HepG2 (cell line): ENCODE data around the gene TNFAIP3. TPM values are rescaled to one million over a fixed set of nuclear protein-coding genes. Genes with fewer than 3 reads are reported as not detected.
A peak's percentile ranks its signal among the peaks of the same experiment; 100 is the strongest.

Source experiments
- ATAC-seq: fragments of 200-7000 bp; cut with Tn5 transposase; 3 replicates; pipeline ENCODE4 v1.9.1; 2020; ENCODE audit warnings: mild to moderate bottlenecking, moderate library complexity
- BruUV-seq: library from RNA; stranded (reverse); fragments of 400-500 nt; replicated peaks from 2 replicates; lab custom pipeline; 2021; lab: Mats Ljungman, UMichigan
- CTCF ChIA-PET: fragments of 300-600 bp; formaldehyde crosslinking; extraction: SDS; loops from one replicate; lab custom pipeline; 2021; ENCODE audit warnings: low total read pairs, inconsistent platforms, low intra/inter-chr PET ratio; lab: Yijun Ruan, JAX
- POLR2A ChIA-PET: fragments of 350-600 bp; sonication (Branson Sonifier 250); formaldehyde crosslinking; loops from one replicate; lab custom pipeline; 2020; ENCODE audit warnings: antibody characterized with exemption, inconsistent platforms; lab: Yijun Ruan, JAX
- DNase-seq: peaks from one replicate; pipeline ENCODE4 v3.0.0-alpha.2; 2015; ENCODE audit warnings: low spot score
- FAIRE-seq: peaks from 3 replicates; lab custom pipeline; 2011; peaks lifted over from hg19 to GRCh38; lab: Jason Lieb, UNC
- H2AFZ ChIP-seq: one replicate; pipeline ENCODE4 v1.6.1; 2011; ENCODE audit warnings: low read length, inconsistent platforms
- H3K27ac ChIP-seq: fragments of 300-600 bp; 3 replicates; pipeline ENCODE4 v1.8.0; 2011; ENCODE audit warnings: mixed run types, mild to moderate bottlenecking, mixed read lengths, low read length, inconsistent platforms; ENCODE audit not compliant: insufficient read depth; ENCODE audit errors: extremely low read length
- H3K27me3 ChIP-seq, 2 experiments: fragments of 200-600 bp in 1 of 2; 2 replicates in 1 of 2; 3 replicates in 1 of 2; pipeline versions ENCODE4 v1.6.0 to v1.8.0; 2011; ENCODE audit warnings: low read length in 2 of 2, mild to moderate bottlenecking in 2 of 2, moderate library complexity in 2 of 2, inconsistent platforms in 1 of 2; ENCODE audit not compliant: insufficient read depth in 2 of 2, control insufficient read depth in 1 of 2
- H3K36me3 ChIP-seq, 2 experiments: fragments of 200-600 bp in 1 of 2; replicated peaks in 1 of 2; 2 replicates in 1 of 2; 3 replicates in 1 of 2; pipeline versions ENCODE4 v1.5.1 to v1.8.0; 2011; ENCODE audit warnings: low read length in 2 of 2, inconsistent platforms in 1 of 2; ENCODE audit not compliant: insufficient read depth in 2 of 2, control insufficient read depth in 1 of 2
- H3K4me1 ChIP-seq: 2 replicates; pipeline ENCODE4 v1.5.1; 2012; ENCODE audit warnings: low read length, inconsistent platforms; ENCODE audit not compliant: insufficient read depth
- H3K4me2 ChIP-seq: 2 replicates; pipeline ENCODE4 v1.6.0; 2011; ENCODE audit warnings: low read depth, low read length, inconsistent platforms
- H3K4me3 ChIP-seq, 3 experiments: fragments of 200-600 bp in 1 of 3; sonication (generic), shearing (Covaris generic) in 1 of 3; replicated peaks in 1 of 3; 2 replicates each; pipeline ENCODE4 v1.5.1; 2011 to 2016; ENCODE audit warnings: low read length in 3 of 3, inconsistent platforms in 2 of 3, low read depth in 2 of 3, mild to moderate bottlenecking in 2 of 3, control low read depth in 1 of 3, mixed read lengths in 1 of 3; ENCODE audit not compliant: insufficient read depth in 1 of 3
- H3K79me2 ChIP-seq: one replicate; pipeline ENCODE4 v1.6.1; 2011; ENCODE audit warnings: low read length, inconsistent platforms; ENCODE audit not compliant: insufficient read depth
- H3K9ac ChIP-seq: 2 replicates; pipeline ENCODE4 v1.6.0; 2011; ENCODE audit warnings: mild to moderate bottlenecking, low read depth, low read length, inconsistent platforms; ENCODE audit not compliant: insufficient read depth
- H3K9me3 ChIP-seq: 2 replicates; pipeline ENCODE4 v1.5.1; 2012; ENCODE audit warnings: mild to moderate bottlenecking, low read length
- H4K20me1 ChIP-seq: 2 replicates; pipeline ENCODE4 v1.6.0; 2011; ENCODE audit warnings: inconsistent platforms, mild to moderate bottlenecking, low read length, moderate library complexity; ENCODE audit not compliant: insufficient read depth
- HMG20A ChIP-seq: IDR thresholded peaks from 2 replicates; pipeline ENCODE4 v1.6.1; 2016; ENCODE audit warnings: borderline replicate concordance
- JDP2 ChIP-seq: sonication (generic); formaldehyde crosslinking; IDR thresholded peaks from 2 replicates; pipeline ENCODE4 v1.8.1; 2022; ENCODE audit warnings: missing genetic modification reagents, borderline replicate concordance
- RAD51 ChIP-seq: fragments of 450-650 bp; IDR thresholded peaks from 2 replicates; pipeline ENCODE4 v1.6.1; 2016; ENCODE audit warnings: borderline replicate concordance
- ZFP1 ChIP-seq: IDR thresholded peaks from 2 replicates; pipeline ENCODE4 v1.6.1; 2016
- ZNF263 ChIP-seq: sonication (generic); formaldehyde crosslinking; IDR thresholded peaks from 2 replicates; pipeline ENCODE4 v1.4.0; 2020; ENCODE audit warnings: missing genetic modification reagents
- WGBS: methylation state at CpG from one replicate; pipeline ENCODE4 v1.1.6; 2017; ENCODE audit warnings: low lambda C conversion rate; 5-methylcytosine and 5-hydroxymethylcytosine counted together
- in situ Hi-C: cut with HindIII; loops from 2 replicates; pipeline ENCODE4 v1.10.0; 2017; ENCODE audit warnings: low pct_unique_long_range_greater_than_20kb; ENCODE audit not compliant: extremely low pct_ligation_motif_present
- intact Hi-C: fragments of 100-400 bp; cut with micrococcal nuclease; formaldehyde crosslinking; loops from one replicate; pipeline ENCODE4 v1.10.0; 2022; ENCODE audit not compliant: unreplicated experiment
- polyA plus RNA-seq, 8 experiments: library from polyadenylated mRNA; depleted of rRNA in 3 of 8; stranded (reverse) in 7 of 8; unstranded in 1 of 8; fragments of >200 nt; fragmentation: Illumina TruSeq in 4 of 8; extraction: Trizol in 4 of 8; gene quantifications; 2 replicates each; pipeline versions ENCODE4 v1.2.1 to v1.2.3, GENCODE V29; 2011 to 2016; ENCODE audit warnings: low read depth in 4 of 8, missing spikeins in 1 of 8, mixed read lengths in 1 of 8; ENCODE audit not compliant: insufficient read depth in 1 of 8
- total RNA-seq, 5 experiments: library from RNA; depleted of rRNA; stranded (reverse); fragments of >200 nt; fragmentation: Illumina TruSeq; extraction: Trizol; gene quantifications; 2 replicates each; pipeline ENCODE4 v1.2.3, GENCODE V29; 2016; ENCODE audit warnings: low read depth in 1 of 5
- TF ChIP-seq, protein P1 (sequence below): sonication (generic); formaldehyde crosslinking; IDR thresholded peaks from 2 replicates; pipeline ENCODE4 v1.5.0; 2020; ENCODE audit warnings: mild to moderate bottlenecking, missing genetic modification reagents
- TF ChIP-seq, protein P2 (sequence below): sonication (generic); formaldehyde crosslinking; IDR thresholded peaks from 2 replicates; pipeline ENCODE4; 2020; ENCODE audit warnings: missing genetic modification reagents, mild to moderate bottlenecking, borderline replicate concordance
- TF ChIP-seq, protein P3 (sequence below): sonication (generic); formaldehyde crosslinking; IDR thresholded peaks from 2 replicates; pipeline ENCODE4 v1.5.0; 2020; ENCODE audit warnings: mild to moderate bottlenecking, missing genetic modification reagents, moderate library complexity

TNFAIP3 gene
- total and polyA plus RNA-seq, 2 of the 13 experiments (the other 11 are each of a cell fraction or from before 2014, with no cell fraction given): 28.2 to 47.1 TPM

DNA sequence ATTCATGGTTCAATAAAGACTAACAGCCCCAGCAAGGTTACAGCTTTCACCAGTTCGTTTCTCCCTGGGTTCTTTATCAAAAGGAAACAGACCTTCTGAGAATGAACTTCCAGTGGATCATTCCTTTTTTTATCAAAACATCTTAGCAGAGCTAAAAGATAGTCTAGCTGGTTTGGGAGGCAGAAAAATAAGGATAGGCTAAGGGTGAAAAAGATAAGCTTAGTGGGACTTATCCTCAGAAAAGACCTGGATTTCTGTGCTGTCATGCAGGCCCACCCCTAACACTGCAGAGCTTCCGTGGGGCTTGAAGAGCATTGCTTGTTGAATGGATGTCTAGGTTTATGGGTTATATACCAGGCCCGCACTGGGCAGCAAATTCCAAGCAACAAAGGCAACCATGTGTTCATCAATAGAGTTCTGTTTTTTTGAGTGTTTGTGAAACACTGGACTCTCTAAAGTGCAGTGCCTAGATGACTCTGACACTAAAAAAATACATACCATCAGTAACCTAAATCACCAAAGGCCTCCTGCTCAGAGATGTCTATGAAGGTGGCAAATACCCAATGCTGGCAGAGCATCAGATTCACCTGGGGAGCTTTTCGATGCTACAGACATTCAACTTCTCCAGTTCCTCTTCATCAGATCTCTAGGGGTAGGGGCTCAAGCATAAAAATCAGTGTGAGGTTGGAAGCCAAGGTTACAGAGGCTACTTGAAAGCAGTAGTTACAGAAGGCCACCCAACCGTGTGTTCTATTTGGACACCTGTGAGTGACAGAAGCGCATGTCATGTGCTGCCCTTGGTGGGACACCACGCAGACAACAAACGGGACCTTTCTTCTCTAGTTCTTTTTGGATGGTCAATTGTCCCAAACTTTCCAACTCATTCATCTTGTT lies 53.0 kb downstream of the TNFAIP3 start (continued):
- TF ChIP-seq, protein P1, sequence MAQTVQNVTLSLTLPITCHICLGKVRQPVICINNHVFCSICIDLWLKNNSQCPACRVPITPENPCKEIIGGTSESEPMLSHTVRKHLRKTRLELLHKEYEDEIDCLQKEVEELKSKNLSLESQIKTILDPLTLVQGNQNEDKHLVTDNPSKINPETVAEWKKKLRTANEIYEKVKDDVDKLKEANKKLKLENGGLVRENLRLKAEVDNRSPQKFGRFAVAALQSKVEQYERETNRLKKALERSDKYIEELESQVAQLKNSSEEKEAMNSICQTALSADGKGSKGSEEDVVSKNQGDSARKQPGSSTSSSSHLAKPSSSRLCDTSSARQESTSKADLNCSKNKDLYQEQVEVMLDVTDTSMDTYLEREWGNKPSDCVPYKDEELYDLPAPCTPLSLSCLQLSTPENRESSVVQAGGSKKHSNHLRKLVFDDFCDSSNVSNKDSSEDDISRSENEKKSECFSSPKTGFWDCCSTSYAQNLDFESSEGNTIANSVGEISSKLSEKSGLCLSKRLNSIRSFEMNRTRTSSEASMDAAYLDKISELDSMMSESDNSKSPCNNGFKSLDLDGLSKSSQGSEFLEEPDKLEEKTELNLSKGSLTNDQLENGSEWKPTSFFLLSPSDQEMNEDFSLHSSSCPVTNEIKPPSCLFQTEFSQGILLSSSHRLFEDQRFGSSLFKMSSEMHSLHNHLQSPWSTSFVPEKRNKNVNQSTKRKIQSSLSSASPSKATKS: no peak
- TF ChIP-seq ZNF263 (CRISPR knock-in tag) (no peak), ZFP1 (CRISPR knock-in tag) (no peak), JDP2 (CRISPR knock-in tag) (no peak), RAD51 (no peak)
- TF ChIP-seq, protein P2, sequence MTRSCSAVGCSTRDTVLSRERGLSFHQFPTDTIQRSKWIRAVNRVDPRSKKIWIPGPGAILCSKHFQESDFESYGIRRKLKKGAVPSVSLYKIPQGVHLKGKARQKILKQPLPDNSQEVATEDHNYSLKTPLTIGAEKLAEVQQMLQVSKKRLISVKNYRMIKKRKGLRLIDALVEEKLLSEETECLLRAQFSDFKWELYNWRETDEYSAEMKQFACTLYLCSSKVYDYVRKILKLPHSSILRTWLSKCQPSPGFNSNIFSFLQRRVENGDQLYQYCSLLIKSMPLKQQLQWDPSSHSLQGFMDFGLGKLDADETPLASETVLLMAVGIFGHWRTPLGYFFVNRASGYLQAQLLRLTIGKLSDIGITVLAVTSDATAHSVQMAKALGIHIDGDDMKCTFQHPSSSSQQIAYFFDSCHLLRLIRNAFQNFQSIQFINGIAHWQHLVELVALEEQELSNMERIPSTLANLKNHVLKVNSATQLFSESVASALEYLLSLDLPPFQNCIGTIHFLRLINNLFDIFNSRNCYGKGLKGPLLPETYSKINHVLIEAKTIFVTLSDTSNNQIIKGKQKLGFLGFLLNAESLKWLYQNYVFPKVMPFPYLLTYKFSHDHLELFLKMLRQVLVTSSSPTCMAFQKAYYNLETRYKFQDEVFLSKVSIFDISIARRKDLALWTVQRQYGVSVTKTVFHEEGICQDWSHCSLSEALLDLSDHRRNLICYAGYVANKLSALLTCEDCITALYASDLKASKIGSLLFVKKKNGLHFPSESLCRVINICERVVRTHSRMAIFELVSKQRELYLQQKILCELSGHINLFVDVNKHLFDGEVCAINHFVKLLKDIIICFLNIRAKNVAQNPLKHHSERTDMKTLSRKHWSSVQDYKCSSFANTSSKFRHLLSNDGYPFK: no peak
- TF ChIP-seq, all 625 proteins: peak for 0

DNA sequence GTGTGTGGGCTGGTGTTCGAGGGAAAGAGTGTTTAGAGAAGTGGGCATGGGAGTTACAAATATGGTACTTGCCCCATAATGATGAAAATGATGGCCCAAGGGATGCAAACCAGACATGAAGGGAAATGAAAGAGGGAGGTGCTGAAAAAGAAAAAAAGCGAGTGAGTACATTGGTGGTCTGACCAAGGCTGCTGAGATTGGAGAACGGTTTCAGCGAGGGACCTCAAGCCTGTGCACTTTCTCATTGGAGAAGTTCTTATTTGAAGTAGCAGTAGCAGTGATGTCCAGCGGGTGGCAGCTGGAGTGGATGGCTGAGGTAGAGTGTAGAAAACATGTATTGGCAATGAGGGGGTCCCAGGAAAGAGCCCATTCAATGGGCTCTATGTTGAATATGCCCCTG lies 54.8 kb downstream of the TNFAIP3 start:
- no peak for DNase-seq
- Histone ChIP-seq H2AFZ (no peak overlapping the region), H3K4me2 (no peak overlapping the region), H3K4me1 (no peaks in the 10 kb centered on the region), H3K9me3 (no peaks in the 10 kb centered on the region), H3K9ac (no peak overlapping the region), H4K20me1 (no peaks in the 10 kb centered on the region), H3K4me3 (no peak overlapping the region), H3K36me3 (no peaks in the 10 kb centered on the region), H3K79me2 (no peaks in the 10 kb centered on the region), H3K27me3 (peaks cover 0 to 37% of the 10 kb centered on the region in 2 experiments; a peak in 3 of 5 replicates), H3K27ac (no peak overlapping the region)
- peak; percentile 47 for FAIRE-seq
- ChIA-PET CTCF (no interaction called here), POLR2A (no interaction called here)
- in situ Hi-C loops (no loop called here), intact Hi-C loops (no loop called here)
- BruUV-seq: no TSS peak
- no peak for TF ChIP-seq HMG20A (CRISPR knock-in tag)
- TF ChIP-seq, protein P3, sequence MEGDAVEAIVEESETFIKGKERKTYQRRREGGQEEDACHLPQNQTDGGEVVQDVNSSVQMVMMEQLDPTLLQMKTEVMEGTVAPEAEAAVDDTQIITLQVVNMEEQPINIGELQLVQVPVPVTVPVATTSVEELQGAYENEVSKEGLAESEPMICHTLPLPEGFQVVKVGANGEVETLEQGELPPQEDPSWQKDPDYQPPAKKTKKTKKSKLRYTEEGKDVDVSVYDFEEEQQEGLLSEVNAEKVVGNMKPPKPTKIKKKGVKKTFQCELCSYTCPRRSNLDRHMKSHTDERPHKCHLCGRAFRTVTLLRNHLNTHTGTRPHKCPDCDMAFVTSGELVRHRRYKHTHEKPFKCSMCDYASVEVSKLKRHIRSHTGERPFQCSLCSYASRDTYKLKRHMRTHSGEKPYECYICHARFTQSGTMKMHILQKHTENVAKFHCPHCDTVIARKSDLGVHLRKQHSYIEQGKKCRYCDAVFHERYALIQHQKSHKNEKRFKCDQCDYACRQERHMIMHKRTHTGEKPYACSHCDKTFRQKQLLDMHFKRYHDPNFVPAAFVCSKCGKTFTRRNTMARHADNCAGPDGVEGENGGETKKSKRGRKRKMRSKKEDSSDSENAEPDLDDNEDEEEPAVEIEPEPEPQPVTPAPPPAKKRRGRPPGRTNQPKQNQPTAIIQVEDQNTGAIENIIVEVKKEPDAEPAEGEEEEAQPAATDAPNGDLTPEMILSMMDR: 0 out of 2 replicates have a peak, but pooled peaks have one; percentile 23
- ATAC-seq: peak; percentile 76
- 25% methylated on average over 5 of the region's 5 CpGs for WGBS
